IMR-90 (cell line): ENCODE results near the gene DACT2. TPM values are rescaled to one million over a fixed set of nuclear protein-coding genes. Genes with fewer than 3 reads are reported as not detected.
"Not testable (repeated sequence)": the region's sequence is repeated elsewhere in the genome, so short reads cannot be mapped to it uniquely, and the experiment has no call there.

Source experiments
- ATAC-seq: fragments of 200-7000 bp; cut with Tn5 transposase; 2 replicates; pipeline ENCODE4 v1.9.1; 2020; ENCODE audit warnings: low read depth, mild to moderate bottlenecking, moderate library complexity
- BruUV-seq: library from RNA; stranded (reverse); fragments of 400-500 nt; replicated peaks from 2 replicates; lab custom pipeline; 2021; lab: Mats Ljungman, UMichigan
- CTCF ChIA-PET: fragments of 300-600 bp; formaldehyde crosslinking; extraction: SDS; loops from one replicate; lab custom pipeline; 2021; ENCODE audit warnings: antibody characterized with exemption; lab: Yijun Ruan, JAX
- POLR2A ChIA-PET: fragments of 300-600 bp; sonication (Branson Sonifier 250); formaldehyde crosslinking; loops from one replicate; lab custom pipeline; 2022; ENCODE audit warnings: antibody characterized with exemption; ENCODE audit not compliant: unreplicated experiment; lab: Charles Lee
- DNase-seq: peaks from one replicate; pipeline ENCODE4 v3.0.0; 2013
- H2AFZ ChIP-seq: replicated peaks from 2 replicates; pipeline ENCODE3; 2013; ENCODE audit warnings: low read length, mild to moderate bottlenecking; ENCODE audit not compliant: poor library complexity
- H2AK5ac ChIP-seq: 2 replicates; pipeline ENCODE4 v1.6.1; 2013; ENCODE audit warnings: low read depth, low read length, inconsistent platforms
- H2AK9ac ChIP-seq: replicated peaks from 2 replicates; pipeline ENCODE3; 2013; ENCODE audit warnings: mild to moderate bottlenecking, low read depth, low read length, moderate library complexity; ENCODE audit not compliant: poor library complexity
- H2BK120ac ChIP-seq: 2 replicates; pipeline ENCODE4 v1.6.1; 2013; ENCODE audit warnings: low read depth, low read length, inconsistent platforms
- H2BK15ac ChIP-seq: 3 replicates; pipeline ENCODE4 v1.6.1; 2013; ENCODE audit warnings: low read depth, low read length, inconsistent platforms
- H2BK20ac ChIP-seq: 2 replicates; pipeline ENCODE4 v1.6.1; 2013; ENCODE audit warnings: low read depth, mild to moderate bottlenecking, inconsistent platforms, low read length, moderate library complexity
- H2BK5ac ChIP-seq: 2 replicates; pipeline ENCODE4 v1.6.1; 2013; ENCODE audit warnings: mild to moderate bottlenecking, low read depth, low read length, inconsistent platforms; ENCODE audit not compliant: poor library complexity, severe bottlenecking
- H3K14ac ChIP-seq: replicated peaks from 2 replicates; pipeline ENCODE4 v1.6.1; 2013; ENCODE audit warnings: low read depth, low read length, inconsistent platforms
- H3K18ac ChIP-seq: 2 replicates; pipeline ENCODE4 v1.6.1; 2013; ENCODE audit warnings: low read depth, low read length, control low read depth
- H3K23ac ChIP-seq: 2 replicates; pipeline ENCODE4 v1.6.1; 2013; ENCODE audit warnings: low read depth, low read length, inconsistent platforms
- H3K27ac ChIP-seq: 2 replicates; pipeline ENCODE4 v1.5.1; 2013; ENCODE audit warnings: mild to moderate bottlenecking, control low read depth, low read length; ENCODE audit not compliant: insufficient read depth
- H3K27me3 ChIP-seq: 2 replicates; pipeline ENCODE4 v1.6.1; 2013; ENCODE audit warnings: low read length; ENCODE audit not compliant: control insufficient read depth, insufficient read depth
- H3K36me3 ChIP-seq: 2 replicates; pipeline ENCODE4 v1.6.1; 2013; ENCODE audit warnings: low read length, mixed read lengths; ENCODE audit not compliant: control insufficient read depth, insufficient read depth
- H3K4ac ChIP-seq: 2 replicates; pipeline ENCODE4 v1.6.1; 2013; ENCODE audit warnings: low read depth, low read length, inconsistent platforms
- H3K4me1 ChIP-seq: 2 replicates; pipeline ENCODE4 v1.6.1; 2013; ENCODE audit warnings: low read length, mixed read lengths; ENCODE audit not compliant: control insufficient read depth, insufficient read depth
- H3K4me2 ChIP-seq: 2 replicates; pipeline ENCODE4 v1.6.1; 2013; ENCODE audit warnings: low read depth, mild to moderate bottlenecking, control low read depth, low read length, moderate library complexity
- H3K4me3 ChIP-seq: 2 replicates; pipeline ENCODE4 v1.5.1; 2013; ENCODE audit warnings: low read depth, mild to moderate bottlenecking, control low read depth, low read length, moderate library complexity; ENCODE audit not compliant: insufficient read depth
- H3K56ac ChIP-seq: 2 replicates; pipeline ENCODE4 v1.6.1; 2013; ENCODE audit warnings: low read length, inconsistent platforms; ENCODE audit not compliant: insufficient read depth; ENCODE audit errors: extremely low read depth
- H3K79me1 ChIP-seq, 2 experiments: 2 replicates each; pipeline ENCODE4 v1.6.1; 2013; ENCODE audit warnings: low read length in 2 of 2, inconsistent platforms in 1 of 2, low read depth in 1 of 2
- H3K9ac ChIP-seq: 2 replicates; pipeline ENCODE4 v1.6.1; 2013; ENCODE audit warnings: low read depth, low read length, control low read depth
- H3K9me1 ChIP-seq: 2 replicates; pipeline ENCODE4 v1.6.1; 2013; ENCODE audit warnings: low read length, inconsistent platforms; ENCODE audit not compliant: insufficient read depth
- H3K9me3 ChIP-seq: 2 replicates; pipeline ENCODE4 v1.6.1; 2013; ENCODE audit warnings: low read length; ENCODE audit not compliant: control insufficient read depth, insufficient read depth
- H4K20me1 ChIP-seq: 2 replicates; pipeline ENCODE4 v1.6.1; 2013; ENCODE audit warnings: low read length, inconsistent platforms; ENCODE audit not compliant: insufficient read depth
- H4K5ac ChIP-seq: 2 replicates; pipeline ENCODE4 v1.6.1; 2013; ENCODE audit warnings: mild to moderate bottlenecking, low read depth, low read length, control low read depth
- H4K8ac ChIP-seq, 2 experiments: 2 replicates each; pipeline ENCODE4 v1.6.1; 2013; ENCODE audit warnings: low read depth in 2 of 2, low read length in 2 of 2, control low read depth in 1 of 2, inconsistent platforms in 1 of 2
- H4K91ac ChIP-seq: 2 replicates; pipeline ENCODE4 v1.6.1; 2013; ENCODE audit warnings: low read depth, low read length, inconsistent platforms; ENCODE audit not compliant: insufficient read depth
- WGBS, 2 experiments: methylation state at CpG; one replicate each; pipeline versions ENCODE4 v1.1.5 to v1.1.7; 2013; ENCODE audit warnings: missing lambda C conversion rate in 2 of 2; ENCODE audit not compliant: insufficient read length in 1 of 2; ENCODE audit errors: extremely low coverage in 2 of 2; 5-methylcytosine and 5-hydroxymethylcytosine counted together
- dilution Hi-C: fragments of 300-500 bp; cut with HindIII; formaldehyde crosslinking; loops from one replicate; pipeline ENCODE4 v1.14.3; 2018; ENCODE audit warnings: low sequenced_read_pairs; ENCODE audit not compliant: unreplicated experiment
- in situ Hi-C: fragments of 300-500 bp; cut with MboI; formaldehyde crosslinking; loops from 3 replicates; pipeline ENCODE4 v1.14.3; 2019; ENCODE audit warnings: low sequenced_read_pairs, inconsistent platforms, mixed read lengths
- intact Hi-C: fragments of 100-400 bp; cut with micrococcal nuclease; formaldehyde crosslinking; loops from 2 replicates; pipeline ENCODE4 v1.10.0; 2022
- polyA plus RNA-seq, 3 experiments: library from polyadenylated mRNA; depleted of rRNA; stranded (reverse); fragments of >200 nt; gene quantifications; 2 replicates each; pipeline ENCODE4 v1.2.3, GENCODE V29; 2012; ENCODE audit warnings: low replicate concordance in 1 of 3
- total RNA-seq: library from RNA; depleted of rRNA; stranded (reverse); fragments of >200 nt; gene quantifications from 2 replicates; pipeline ENCODE4 v1.2.3, GENCODE V29; 2012

DACT2 gene
- total and polyA plus RNA-seq, 2 of the 4 experiments (the other 2 are of a cell fraction): not detected

GRCh38 chr6:168356872-168357271, 37.3 kb upstream of the DACT2 start:
- H2BK20ac ChIP-seq, dilution Hi-C loops, H4K8ac ChIP-seq, POLR2A ChIA-PET, H4K5ac ChIP-seq, H2BK5ac ChIP-seq, H3K4me3 ChIP-seq, H3K27me3 ChIP-seq, H3K36me3 ChIP-seq, H4K91ac ChIP-seq, in situ Hi-C loops, H2AK9ac ChIP-seq, H3K4ac ChIP-seq, H3K56ac ChIP-seq, H3K14ac ChIP-seq, H2AK5ac ChIP-seq, H3K23ac ChIP-seq, ATAC-seq, H3K9me1 ChIP-seq, DNase-seq, H2AFZ ChIP-seq, H3K4me2 ChIP-seq, H3K18ac ChIP-seq, H3K27ac ChIP-seq, H3K79me1 ChIP-seq, CTCF ChIA-PET, H4K20me1 ChIP-seq, H2BK120ac ChIP-seq, intact Hi-C loops, H3K9ac ChIP-seq, H2BK15ac ChIP-seq, H3K4me1 ChIP-seq, BruUV-seq: not testable (repeated sequence)
- no CpG with 5 or more reads among the region's 20 CpGs for WGBS, 2 experiments
- peaks cover 25% of the 10 kb centered on the region for H3K9me3 ChIP-seq
